ENCODE results near the gene CALM1. TPM values are rescaled to one million over a fixed set of nuclear protein-coding genes. Genes with fewer than 3 reads are reported as not detected.

CALM1 gene
- polyA plus RNA-seq, 3 donors from 2014 or later, result 3,313 to 3,849 (median 3,365) TPM

GRCh38 chr14:90426031-90426540, 29.3 kb downstream of the CALM1 start:
- Mint-ChIP-seq H3K27ac (no peak overlapping the region), H3K4me3 (no peak overlapping the region), H3K27me3 (ENCODE audit: low read depth in 3 of 3) (peaks cover 0 to 3% (median 0%) of the 10 kb centered on the region in 3 donors), H3K36me3 (no peaks in the 10 kb centered on the region), H3K9me3 (peaks cover 0 to 2% (median 0%) of the 10 kb centered on the region in 6 donors), H3K4me1 (no peaks in the 10 kb centered on the region)
- no peak for DNase-seq

- peaks cover 0 to 2% (median 0%) of the 10 kb centered on the region in 6 donors for H3K9me3 Mint-ChIP-seq
- no peaks in the 10 kb centered on the region for H3K4me1 Mint-ChIP-seq
- H3K4me3 Mint-ChIP-seq, result no peak overlapping the region
- no peaks in the 10 kb centered on the region for H3K36me3 Mint-ChIP-seq
- no peak for DNase-seq
- H3K27me3 Mint-ChIP-seq (ENCODE audit: low read depth in 3 of 3), result peaks cover 0 to 3% (median 0%) of the 10 kb centered on the region in 3 donors
- no peak overlapping the region for H3K27ac Mint-ChIP-seq
Measured at GRCh38 chr14:90426663-90427062, 29.8 kb downstream of the CALM1 start.

- no peaks in the 10 kb centered on the region for H3K4me1 Mint-ChIP-seq
- DNase-seq, result no peak
- no peaks in the 10 kb centered on the region for H3K36me3 Mint-ChIP-seq
- peaks cover 0 to 3% (median 0%) of the 10 kb centered on the region in 3 donors for H3K27me3 Mint-ChIP-seq (ENCODE audit: low read depth in 3 of 3)
- H3K4me3 Mint-ChIP-seq, result no peak overlapping the region
- H3K27ac Mint-ChIP-seq, result no peak overlapping the region
- peaks cover 0 to 2% (median 0%) of the 10 kb centered on the region in 6 donors for H3K9me3 Mint-ChIP-seq
Measured at GRCh38 chr14:90427848-90428426, 31.1 kb downstream of the CALM1 start.

GRCh38 chr14:90428676-90429075, 31.8 kb downstream of the CALM1 start:
- Mint-ChIP-seq H3K27ac (no peak overlapping the region), H3K9me3 (peaks cover 0 to 2% (median 0%) of the 10 kb centered on the region in 6 donors), H3K36me3 (no peaks in the 10 kb centered on the region), H3K4me3 (no peak overlapping the region), H3K27me3 (ENCODE audit: low read depth in 3 of 3) (peaks cover 0 to 3% (median 0%) of the 10 kb centered on the region in 3 donors), H3K4me1 (no peaks in the 10 kb centered on the region)
- DNase-seq, result no peak

GRCh38 chr14:90429236-90429635, 32.4 kb downstream of the CALM1 start:
- Mint-ChIP-seq H3K9me3 (peaks cover 0 to 2% (median 0%) of the 10 kb centered on the region in 6 donors), H3K4me1 (no peaks in the 10 kb centered on the region), H3K36me3 (no peaks in the 10 kb centered on the region), H3K4me3 (no peak overlapping the region), H3K27ac (no peak overlapping the region), H3K27me3 (ENCODE audit: low read depth in 3 of 3) (peaks cover 0 to 3% (median 0%) of the 10 kb centered on the region in 3 donors)
- DNase-seq, result no peak

- Mint-ChIP-seq H3K36me3 (no peaks in the 10 kb centered on the region), H3K27ac (no peak overlapping the region), H3K27me3 (ENCODE audit: low read depth in 3 of 3) (peaks cover 0 to 7% (median 0%) of the 10 kb centered on the region in 3 donors), H3K4me1 (no peaks in the 10 kb centered on the region), H3K9me3 (peaks cover 0 to 2% (median 0%) of the 10 kb centered on the region in 6 donors), H3K4me3 (no peak overlapping the region)
- DNase-seq, result no peak
Measured at GRCh38 chr14:90429754-90430153, 32.9 kb downstream of the CALM1 start.

- H3K9me3 Mint-ChIP-seq, result no peaks in the 10 kb centered on the region
- no peak overlapping the region for H3K27ac Mint-ChIP-seq
- H3K36me3 Mint-ChIP-seq, result no peaks in the 10 kb centered on the region
- no peaks in the 10 kb centered on the region for H3K4me1 Mint-ChIP-seq
- no peak overlapping the region for H3K4me3 Mint-ChIP-seq
- DNase-seq, result no peak
- H3K27me3 Mint-ChIP-seq (ENCODE audit: low read depth in 3 of 3), result peaks cover 2 to 6% (median 2%) of the 10 kb centered on the region in 3 donors
Measured at GRCh38 chr14:90434370-90435020, 37.7 kb downstream of the CALM1 start.

GRCh38 chr14:90438841-90439240, 42.0 kb downstream of the CALM1 start:
- Mint-ChIP-seq H3K4me3 (no peak overlapping the region), H3K9me3 (no peaks in the 10 kb centered on the region), H3K27ac (no peak overlapping the region), H3K36me3 (no peaks in the 10 kb centered on the region), H3K4me1 (no peaks in the 10 kb centered on the region), H3K27me3 (ENCODE audit: low read depth in 3 of 3) (peaks cover 2 to 15% (median 3%) of the 10 kb centered on the region in 3 donors)
- DNase-seq, result no peak

GRCh38 chr14:90440021-90440451, 43.2 kb downstream of the CALM1 start:
- DNase-seq, result no peak
- Mint-ChIP-seq H3K4me3 (no peak overlapping the region), H3K36me3 (no peaks in the 10 kb centered on the region), H3K27me3 (ENCODE audit: low read depth in 3 of 3) (peaks cover 2 to 13% (median 3%) of the 10 kb centered on the region in 3 donors), H3K9me3 (no peaks in the 10 kb centered on the region), H3K4me1 (no peaks in the 10 kb centered on the region), H3K27ac (no peak overlapping the region)

GRCh38 chr14:90440592-90440991, 43.8 kb downstream of the CALM1 start:
- Mint-ChIP-seq H3K9me3 (peaks cover 0 to 4% (median under 1%) of the 10 kb centered on the region in 6 donors), H3K27me3 (ENCODE audit: low read depth in 3 of 3) (peaks cover 2 to 12% (median 3%) of the 10 kb centered on the region in 3 donors), H3K36me3 (no peaks in the 10 kb centered on the region), H3K4me1 (no peaks in the 10 kb centered on the region), H3K4me3 (no peak overlapping the region), H3K27ac (no peak overlapping the region)
- DNase-seq, result no peak

GRCh38 chr14:90442388-90442787, 45.6 kb downstream of the CALM1 start:
- no peak for DNase-seq
- H3K9me3 Mint-ChIP-seq, result peaks cover 0 to 4% (median 1%) of the 10 kb centered on the region in 6 donors
- no peaks in the 10 kb centered on the region for H3K36me3 Mint-ChIP-seq
- no peaks in the 10 kb centered on the region for H3K4me1 Mint-ChIP-seq
- no peak overlapping the region for H3K4me3 Mint-ChIP-seq
- H3K27ac Mint-ChIP-seq, result no peak overlapping the region
- H3K27me3 Mint-ChIP-seq (ENCODE audit: low read depth in 3 of 3), result peaks cover 2 to 12% (median 5%) of the 10 kb centered on the region in 3 donors

- Mint-ChIP-seq H3K36me3 (no peaks in the 10 kb centered on the region), H3K27me3 (ENCODE audit: low read depth in 3 of 3) (peaks cover 2 to 12% (median 8%) of the 10 kb centered on the region in 3 donors), H3K9me3 (peaks cover 0 to 4% (median 2%) of the 10 kb centered on the region in 6 donors), H3K27ac (no peak overlapping the region), H3K4me3 (no peak overlapping the region), H3K4me1 (no peaks in the 10 kb centered on the region)
- no peak for DNase-seq
Measured at GRCh38 chr14:90443161-90444076, 46.6 kb downstream of the CALM1 start.

- DNase-seq, result no peak
- no peaks in the 10 kb centered on the region for H3K4me1 Mint-ChIP-seq
- peaks cover 0 to 4% (median 2%) of the 10 kb centered on the region in 6 donors for H3K9me3 Mint-ChIP-seq
- no peak overlapping the region for H3K4me3 Mint-ChIP-seq
- H3K27me3 Mint-ChIP-seq (ENCODE audit: low read depth in 3 of 3), result peaks cover 0 to 12% (median 8%) of the 10 kb centered on the region in 3 donors
- no peak overlapping the region for H3K27ac Mint-ChIP-seq
- no peaks in the 10 kb centered on the region for H3K36me3 Mint-ChIP-seq
Measured at GRCh38 chr14:90444077-90444696, 47.4 kb downstream of the CALM1 start.

Measured in immature natural killer cell (primary cell).